Jurkat, Clone E6-1 (cell line): ENCODE data around the gene SCPEP1.
"Not testable (repeated sequence)": the region's sequence is repeated elsewhere in the genome, so short reads cannot be mapped to it uniquely, and the experiment has no call there.

ENCODE experiments used
- DNase-seq: peaks from one replicate; pipeline ENCODE4 v3.0.0-alpha.2; 2011; ENCODE audit warnings: low read depth, low spot score
- H3K4me3 ChIP-seq: 2 replicates; pipeline ENCODE4 v1.5.1; 2011; ENCODE audit warnings: mild to moderate bottlenecking, low read length, control low read depth, moderate library complexity

The SCPEP1 gene

DNA sequence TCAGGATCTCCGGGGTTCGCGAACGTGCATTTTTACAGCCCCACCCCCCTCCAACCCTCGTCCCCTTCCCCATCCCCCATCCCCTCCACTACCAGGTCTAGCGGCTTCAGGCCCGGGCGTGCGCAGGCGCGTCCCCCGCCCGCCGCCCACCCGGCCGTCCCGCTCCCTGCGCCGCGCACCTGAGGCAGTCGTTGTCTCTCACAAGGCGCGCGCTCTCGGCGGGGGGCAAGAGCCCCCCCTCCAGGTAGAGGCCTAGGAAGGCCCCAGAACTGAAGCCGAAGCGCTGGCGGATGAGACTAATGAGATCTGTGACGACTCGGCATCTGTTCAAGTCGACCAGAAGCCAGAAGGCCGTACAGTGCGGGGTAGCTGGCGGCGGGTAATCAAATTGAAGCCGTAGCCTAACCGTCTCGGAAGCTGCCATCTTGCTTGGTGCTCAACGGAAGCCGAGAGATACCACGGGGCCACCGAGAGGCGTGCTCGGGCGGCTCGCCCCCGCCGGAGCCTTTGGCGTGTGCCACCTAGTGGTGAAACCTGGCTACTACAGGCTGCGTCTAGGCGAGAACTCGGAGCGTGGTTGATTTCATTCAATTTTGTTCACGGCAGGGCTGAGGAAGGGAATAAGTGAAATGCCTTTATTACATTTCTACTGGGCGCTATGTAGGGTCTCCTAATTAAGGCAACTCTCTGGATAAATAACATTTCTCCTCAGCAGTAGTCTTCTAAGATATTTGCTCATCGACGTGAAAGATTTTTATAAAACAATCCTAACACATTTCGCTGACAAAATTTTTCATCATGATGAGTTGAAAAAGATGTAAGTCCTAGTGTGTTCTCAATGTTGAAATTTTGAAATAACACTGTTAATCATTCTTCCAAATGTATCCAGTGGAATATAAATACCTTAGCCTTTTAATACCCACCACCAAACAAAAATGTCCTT, 17.1 kb upstream of the SCPEP1 start, which contains the start of gene COIL:
COIL (minus strand) TSS at position 455 of the 943 bp plus-strand sequence; CDS start at position 424, 31 bp downstream.
- peak within 1 kb of the TSS; percentile 70 for H3K4me3 ChIP-seq
- DNase-seq = peak; percentile 93

- not testable (repeated sequence) for H3K4me3 ChIP-seq, DNase-seq
Observed at GRCh38 chr17:56965241-56965640, 12.7 kb upstream of the SCPEP1 start.

DNA sequence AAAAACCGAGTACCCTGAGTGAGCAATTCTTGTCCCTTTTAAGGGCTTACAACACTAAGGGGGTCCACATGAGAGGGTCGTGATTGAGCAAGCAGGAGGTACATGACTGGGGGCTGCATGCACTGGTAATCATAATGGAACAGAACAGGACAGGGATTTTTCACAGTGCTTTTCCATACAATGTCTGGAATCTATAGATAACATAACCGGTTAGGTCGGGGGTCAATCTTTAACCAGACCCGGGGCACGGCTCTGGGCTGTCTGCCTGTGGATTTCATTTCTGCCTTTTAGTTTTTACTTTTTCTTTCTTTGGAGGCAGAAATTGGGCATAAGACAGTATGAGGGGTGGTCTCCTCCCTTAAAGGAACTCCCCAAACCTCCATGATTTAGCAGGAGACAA, 12.2 kb upstream of the SCPEP1 start:
- DNase-seq, H3K4me3 ChIP-seq: not testable (repeated sequence)

GRCh38 chr17:56966338-56966737, 11.6 kb upstream of the SCPEP1 start:
- H3K4me3 ChIP-seq = no peak overlapping the region
- no peak for DNase-seq

- H3K4me3 ChIP-seq = no peak overlapping the region
- DNase-seq = no peak
Observed at GRCh38 chr17:56970974-56971373, 7.0 kb upstream of the SCPEP1 start.

GRCh38 chr17:56972111-56972730, 5.7 kb upstream of the SCPEP1 start:
- no peak for DNase-seq
- no peak overlapping the region for H3K4me3 ChIP-seq

- no peak for DNase-seq
- H3K4me3 ChIP-seq = no peak overlapping the region
Observed at GRCh38 chr17:56973520-56973919, 4.4 kb upstream of the SCPEP1 start.

- DNase-seq = no peak
- H3K4me3 ChIP-seq = no peak overlapping the region
Observed at GRCh38 chr17:56974055-56974454, 3.9 kb upstream of the SCPEP1 start.

DNA sequence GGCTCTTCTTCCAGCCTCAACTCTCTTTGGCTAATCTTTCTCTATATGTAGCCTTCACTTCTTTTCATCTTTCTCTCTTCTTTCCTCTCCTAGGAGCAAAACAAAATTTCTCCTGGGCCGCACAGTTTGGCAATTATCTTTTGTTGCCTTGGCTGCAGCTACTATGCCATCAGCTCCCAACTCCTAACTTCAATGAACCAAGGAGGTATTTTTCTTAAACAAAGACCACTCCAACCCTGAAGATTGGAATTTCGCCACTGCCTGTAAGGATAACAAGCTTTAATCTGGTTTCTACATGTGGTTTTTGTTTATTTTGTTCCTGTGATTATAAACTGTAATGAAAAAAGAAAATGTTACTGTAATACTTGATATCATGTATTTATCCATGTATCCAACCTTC, 2.3 kb upstream of the SCPEP1 start:
- H3K4me3 ChIP-seq = no peak overlapping the region
- no peak for DNase-seq

- DNase-seq = no peak
Observed at GRCh38 chr17:56976941-56977608, 856 bp upstream of the SCPEP1 start.

DNA sequence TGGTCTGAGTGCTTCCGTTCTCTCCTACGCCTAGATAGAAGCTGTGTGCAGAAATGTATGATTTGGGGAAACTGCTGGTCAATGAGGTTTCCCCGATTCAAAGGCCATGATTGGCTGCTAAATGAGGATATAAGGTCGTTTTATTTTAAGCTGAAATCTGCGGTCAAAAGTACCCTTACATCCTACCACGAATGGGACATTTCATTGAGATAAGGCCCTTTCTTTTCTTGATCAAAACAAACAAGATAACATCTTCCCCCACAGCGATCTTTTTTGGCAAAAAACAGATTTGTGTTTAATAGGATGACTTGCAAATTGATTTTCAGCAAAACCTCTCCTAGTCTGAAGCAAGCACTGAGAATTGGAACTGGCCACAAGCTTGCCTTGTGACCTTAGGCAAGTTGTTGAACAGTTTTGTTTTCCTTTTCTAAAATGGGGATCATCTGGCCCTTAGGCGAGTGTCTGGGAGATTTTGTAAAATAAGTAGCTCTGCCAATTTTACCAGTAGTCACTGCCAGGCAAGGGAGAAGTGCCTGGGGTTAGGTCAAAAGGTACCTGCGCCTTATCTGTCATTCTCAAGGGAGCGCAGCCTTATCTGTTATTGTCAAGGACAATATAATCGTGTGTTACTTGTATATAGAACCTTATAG, 635 bp downstream of the SCPEP1 start:
- DNase-seq = peak; percentile 42

More at GRCh38 chr17:56976941-56977608, 856 bp upstream of the SCPEP1 start:
- peak overlapping the region; percentile 76 for H3K4me3 ChIP-seq

GRCh38 chr17:56979091-56979480, 1.2 kb downstream of the SCPEP1 start:
- no peak for DNase-seq
- no peak overlapping the region for H3K4me3 ChIP-seq

More for the DNA sequence above, 635 bp downstream of the SCPEP1 start:
- H3K4me3 ChIP-seq = peak overlapping the region; percentile 76

- not testable (repeated sequence) for DNase-seq, H3K4me3 ChIP-seq
Observed at GRCh38 chr17:56980526-56980925, 2.6 kb downstream of the SCPEP1 start.

DNA sequence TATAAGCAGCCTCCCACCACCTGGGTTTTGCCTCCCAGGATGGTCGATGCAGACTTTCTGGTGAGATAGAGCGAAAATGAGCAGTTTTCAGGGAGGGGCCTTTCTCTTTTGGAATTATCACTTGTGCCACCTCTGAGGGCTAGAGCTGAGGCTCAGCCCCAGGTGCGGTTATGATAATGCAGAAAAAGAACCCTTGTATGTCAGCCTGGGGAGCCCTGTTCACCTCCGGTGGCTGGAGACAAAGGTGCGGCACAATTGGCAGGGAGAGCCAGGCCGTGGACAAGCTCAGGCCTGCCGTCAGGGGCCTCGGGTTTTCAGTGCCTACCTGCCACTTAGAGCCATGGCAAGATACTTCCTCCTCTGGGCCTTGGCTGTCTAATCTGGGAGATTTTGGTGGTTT, 4.4 kb downstream of the SCPEP1 start:
- no peak for DNase-seq
- no peak overlapping the region for H3K4me3 ChIP-seq

DNA sequence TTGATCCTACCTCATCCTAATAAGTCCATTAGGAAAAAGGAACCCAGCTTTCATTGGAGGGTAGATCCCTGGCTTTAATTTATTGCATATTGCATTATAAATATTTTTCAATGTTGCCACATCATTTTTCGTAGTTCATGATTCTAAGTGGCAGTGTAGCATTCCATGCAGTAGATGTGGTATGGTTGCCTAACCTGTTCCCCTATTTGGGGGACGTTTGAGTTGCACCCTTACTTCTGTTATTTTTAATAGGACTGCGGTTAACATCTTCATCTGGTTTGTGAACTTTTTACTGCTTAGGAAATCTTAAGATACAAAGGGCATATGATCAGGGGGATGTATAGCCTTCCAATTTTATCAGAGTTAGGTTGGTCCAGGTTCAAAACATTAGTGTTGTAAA, 5.4 kb downstream of the SCPEP1 start:
- H3K4me3 ChIP-seq = no peak overlapping the region
- DNase-seq = no peak

DNA sequence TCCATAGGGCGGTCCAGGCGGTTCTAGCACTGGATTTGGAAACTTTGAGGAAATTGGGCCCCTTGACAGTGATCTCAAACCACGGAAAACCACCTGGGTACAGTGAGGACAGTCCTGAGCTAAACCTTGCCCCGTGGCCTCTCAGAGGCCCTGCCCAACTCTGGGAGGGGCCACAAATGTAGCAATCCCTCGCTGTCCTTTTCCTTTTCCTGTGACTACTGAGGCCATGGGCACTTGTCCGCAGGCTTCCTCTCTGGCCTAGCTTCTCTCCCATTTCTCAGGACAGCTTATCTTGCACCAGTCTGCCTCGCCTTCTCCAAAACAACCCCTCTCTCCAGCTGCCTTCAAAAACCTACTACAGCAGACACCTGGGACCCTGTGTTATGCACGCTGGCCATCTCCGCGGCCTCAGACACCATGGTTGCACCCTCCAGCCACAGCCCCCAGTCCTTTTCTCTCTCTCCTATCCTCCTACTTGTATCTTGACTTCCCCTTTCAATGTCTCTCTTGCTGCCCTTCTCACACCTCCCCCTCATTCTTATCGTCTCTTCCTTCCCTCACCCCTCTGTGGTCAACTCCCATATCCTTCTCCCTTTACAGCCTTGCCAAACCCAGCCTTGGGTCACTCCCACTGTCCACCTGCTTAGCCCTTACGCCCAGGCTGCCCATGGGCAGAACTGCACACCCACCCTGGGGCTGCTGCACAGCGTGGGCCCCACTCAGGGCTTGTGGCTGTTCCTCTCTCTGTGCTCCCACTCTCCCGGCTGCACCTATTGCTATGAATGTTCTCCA, 7.6 kb downstream of the SCPEP1 start:
- no peak for DNase-seq
- no peak overlapping the region for H3K4me3 ChIP-seq

- H3K4me3 ChIP-seq = no peak overlapping the region
- no peak for DNase-seq
Observed at GRCh38 chr17:56987283-56987834, 9.4 kb downstream of the SCPEP1 start.

DNA sequence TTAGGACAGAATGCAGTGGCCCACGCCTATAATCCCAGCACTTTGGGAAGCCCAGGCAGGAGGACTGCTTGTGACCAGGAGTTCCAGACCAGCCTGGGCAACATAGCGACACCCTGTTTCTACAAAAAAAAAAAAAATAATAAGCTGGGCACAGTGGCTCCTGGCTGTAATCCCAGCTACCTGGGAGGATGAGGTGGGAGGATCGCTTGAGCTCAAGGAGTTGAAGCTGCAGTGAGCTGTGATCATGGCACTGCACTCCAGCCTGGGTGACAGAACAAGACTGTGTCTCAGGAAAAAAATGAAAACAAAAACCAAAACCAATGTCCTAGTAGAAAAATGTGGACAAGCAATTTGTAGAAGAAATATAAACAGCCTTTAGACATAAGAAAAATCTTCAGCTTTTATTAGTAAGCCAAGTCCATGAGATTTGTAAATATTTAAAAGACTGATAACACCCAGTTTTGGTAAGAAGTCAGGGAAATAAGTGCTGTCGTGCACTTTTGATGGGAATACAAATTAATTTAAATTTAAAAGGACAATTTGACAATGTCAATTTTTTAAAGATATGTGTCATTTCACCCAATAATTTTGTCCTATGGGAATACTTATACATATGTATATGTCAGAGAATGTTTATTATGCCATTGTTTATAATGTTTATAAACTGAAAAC, 11.1 kb downstream of the SCPEP1 start:
- no peak overlapping the region for H3K4me3 ChIP-seq
- no peak for DNase-seq
